Esophagus (tissue), 2 donors: ENCODE results near the gene SLITRK3. TPM values are rescaled to one million over a fixed set of nuclear protein-coding genes. Genes with fewer than 3 reads are reported as not detected.

Source experiments
- H3K27ac ChIP-seq, 2 donors: one replicate each; pipeline ENCODE4 v1.5.1; 2013; ENCODE audit warnings: low read depth in 2 of 2, mild to moderate bottlenecking in 2 of 2, inconsistent platforms in 1 of 2, low read length in 1 of 2, moderate library complexity in 1 of 2
- H3K27me3 ChIP-seq, 2 donors: one replicate each; pipeline ENCODE4 v1.6.1; 2013; ENCODE audit warnings: low read length in 2 of 2, control low read depth in 1 of 2, mild to moderate bottlenecking in 1 of 2; ENCODE audit not compliant: insufficient read depth in 2 of 2, control insufficient read depth in 1 of 2
- H3K36me3 ChIP-seq, 2 donors: one replicate each; pipeline ENCODE4 v1.6.1; 2013; ENCODE audit warnings: low read length in 1 of 2; ENCODE audit not compliant: control insufficient read depth in 2 of 2, insufficient read depth in 2 of 2
- H3K4me1 ChIP-seq, 2 donors: one replicate each; pipeline ENCODE4 v1.6.1; 2013; ENCODE audit warnings: low read length in 1 of 2; ENCODE audit not compliant: control insufficient read depth in 2 of 2, insufficient read depth in 2 of 2
- H3K4me3 ChIP-seq, 2 donors: one replicate each; pipeline ENCODE4 v1.5.1; 2013; ENCODE audit warnings: low read length in 2 of 2, mild to moderate bottlenecking in 2 of 2, low read depth in 1 of 2, moderate library complexity in 1 of 2
- H3K9me3 ChIP-seq, 2 donors: one replicate each; pipeline ENCODE4 v1.6.1; 2013; ENCODE audit warnings: mild to moderate bottlenecking in 2 of 2, low read depth in 1 of 2, low read length in 1 of 2, moderate library complexity in 1 of 2; ENCODE audit not compliant: control insufficient read depth in 2 of 2, insufficient read depth in 1 of 2
- WGBS, 2 donors: extraction: QIAGEN DNeasy Blood & Tissue Kit; methylation state at CpG; one replicate each; pipeline ENCODE4 v1.1.7; 2013; 5-methylcytosine and 5-hydroxymethylcytosine counted together
- polyA plus RNA-seq, 2 donors: library from polyadenylated mRNA; stranded (reverse); fragments of 200-250 nt; gene quantifications; one replicate each; pipeline ENCODE4 v1.2.3, GENCODE V29; 2013
- donor health status: healthy with polysubstance abuse.
- donor health status: Bipolar disorder and iron deficiency.

Gene SLITRK3
- polyA plus RNA-seq, 2 donors = 0.14 to 0.94 TPM

DNA sequence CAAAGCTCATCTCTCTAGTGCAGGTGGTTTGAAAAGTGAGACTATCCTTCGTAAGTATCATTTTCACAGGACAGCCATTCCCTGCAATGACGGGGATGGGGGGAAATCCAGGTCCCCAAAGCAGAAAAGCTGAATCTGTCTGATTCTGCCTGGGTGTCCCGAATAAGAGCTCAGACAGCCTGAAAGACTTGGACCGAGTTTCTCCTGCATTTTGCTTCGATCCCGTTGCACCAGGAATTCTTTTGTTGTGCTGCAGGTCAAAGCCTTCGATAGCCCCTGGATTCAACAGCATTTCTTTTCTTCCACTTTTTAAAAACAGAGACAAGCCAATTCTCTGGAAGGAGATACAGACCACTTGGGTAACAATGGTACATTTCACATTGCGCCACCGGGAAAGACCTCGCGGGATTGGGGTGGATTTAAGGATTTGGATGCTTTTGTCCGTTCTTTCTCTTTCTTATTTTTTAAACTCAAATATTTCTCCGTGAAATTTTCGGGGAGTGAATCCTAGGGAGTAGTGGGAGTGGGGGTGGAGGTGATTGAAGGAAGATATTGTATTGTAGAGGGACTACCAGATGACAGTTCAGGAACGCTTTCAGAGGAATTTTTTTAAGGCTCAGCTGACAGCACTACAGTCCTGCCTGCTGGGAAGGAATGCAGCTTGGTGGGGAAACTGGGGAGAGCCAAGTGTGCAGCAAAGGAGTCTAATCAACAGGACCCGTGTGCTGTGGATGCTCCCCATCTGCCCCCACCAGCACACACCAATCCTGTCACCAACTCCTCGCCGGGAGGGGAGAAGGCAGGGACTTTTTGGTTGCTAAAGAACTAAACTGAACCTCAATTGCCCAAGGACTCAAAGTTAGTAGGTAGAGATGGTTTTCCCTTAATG, 2.6 kb downstream of the SLITRK3 start:
- Histone ChIP-seq H3K36me3 (no peaks in the 10 kb centered on the region), H3K9me3 (no peaks in the 10 kb centered on the region), H3K27ac (no peak overlapping the region), H3K27me3 (peaks cover 0 to 16% of the 10 kb centered on the region in 2 donors), H3K4me1 (peaks cover 3% of the 10 kb centered on the region in 2 donors), H3K4me3 (peak overlapping the region in 1 of 2 donors; percentile 56)
- WGBS, 2 donors = 4 to 8% methylated on average over 18 of the region's 18 CpGs

DNA sequence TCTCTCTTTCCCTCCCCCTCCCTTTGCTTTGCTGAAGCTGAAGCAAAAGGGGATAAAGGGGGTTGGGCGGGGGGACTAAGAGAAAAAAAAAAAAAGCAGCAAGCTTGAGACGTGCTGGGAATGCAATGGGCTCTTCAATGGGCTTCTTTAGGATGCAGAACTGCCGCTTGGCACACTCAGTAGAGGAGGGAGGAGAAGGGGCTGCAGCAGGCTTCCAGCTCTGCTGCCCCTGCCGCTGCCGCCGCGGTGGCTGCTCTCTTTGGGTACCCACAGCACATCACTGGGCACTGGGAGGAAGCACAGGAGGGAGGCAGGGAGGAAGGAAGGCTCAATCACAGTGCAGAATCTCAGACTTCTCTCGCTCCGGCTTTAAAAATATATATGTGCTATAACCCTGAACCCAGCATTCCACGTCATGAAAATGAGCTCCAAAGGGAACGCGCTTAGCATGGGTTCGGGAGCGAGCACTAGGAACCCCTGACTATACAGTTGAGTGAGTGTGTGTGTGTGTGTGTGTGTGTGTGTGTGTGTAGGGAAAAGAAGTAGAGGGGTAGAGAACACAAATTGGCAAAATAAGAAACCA, 3.5 kb downstream of the SLITRK3 start:
- H3K4me1 ChIP-seq = peaks cover 3% of the 10 kb centered on the region in 2 donors
- H3K27ac ChIP-seq = peak overlapping the region in 1 of 2 donors; percentile 11
- no peak overlapping the region for H3K4me3 ChIP-seq
- WGBS, 2 donors = 6 to 9% methylated on average over 14 of the region's 14 CpGs
- H3K9me3 ChIP-seq = no peaks in the 10 kb centered on the region
- H3K27me3 ChIP-seq = peaks cover 0 to 16% of the 10 kb centered on the region in 2 donors
- H3K36me3 ChIP-seq = no peaks in the 10 kb centered on the region

DNA sequence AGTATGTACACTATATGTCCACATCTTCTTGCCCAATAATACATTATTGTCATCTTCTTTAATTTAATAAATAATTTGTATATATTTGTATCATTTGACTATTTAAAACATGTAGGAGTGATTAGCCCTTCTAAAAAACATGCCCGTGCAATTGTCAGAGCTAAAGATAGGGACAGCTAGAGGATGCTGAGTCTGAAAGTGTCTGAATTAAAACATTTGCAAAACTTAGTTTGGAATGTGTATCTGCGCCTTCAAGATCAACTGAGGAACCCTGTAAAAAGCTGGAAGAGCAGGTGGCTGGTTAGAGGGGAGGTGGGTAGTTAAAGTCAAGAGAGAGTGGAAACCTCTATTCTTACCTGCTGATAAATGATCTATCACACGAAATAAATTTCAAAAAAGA, 4.7 kb downstream of the SLITRK3 start:
- Histone ChIP-seq H3K27me3 (peaks cover 0 to 10% of the 10 kb centered on the region in 2 donors), H3K4me3 (no peak overlapping the region), H3K36me3 (no peaks in the 10 kb centered on the region), H3K9me3 (no peaks in the 10 kb centered on the region), H3K27ac (no peak overlapping the region), H3K4me1 (peaks cover 1 to 3% of the 10 kb centered on the region in 2 donors)
- 57 to 58% methylated on average over 3 of the region's 3 CpGs for WGBS, 2 donors

DNA sequence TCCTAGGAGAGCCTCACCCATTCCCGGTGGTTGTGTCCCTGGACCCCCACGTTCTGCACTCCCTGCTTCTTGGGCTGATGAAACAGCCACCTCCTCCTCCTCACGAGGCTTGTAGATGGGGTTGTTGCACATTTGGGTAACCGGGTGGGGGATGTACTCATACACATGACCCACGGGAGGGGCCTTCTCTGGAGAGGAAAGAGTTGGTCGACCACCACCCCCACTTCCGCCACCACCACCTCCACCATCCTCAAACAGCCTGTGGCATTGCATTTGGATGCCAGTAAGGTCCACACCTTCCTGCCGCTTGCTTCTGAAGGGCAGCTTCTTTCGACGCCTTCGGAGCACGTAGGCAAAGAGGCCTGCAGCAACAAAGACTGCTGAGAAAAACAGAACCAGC, 7.7 kb downstream of the SLITRK3 start:
- Histone ChIP-seq H3K27ac (no peak overlapping the region), H3K4me1 (no peaks in the 10 kb centered on the region), H3K9me3 (no peaks in the 10 kb centered on the region), H3K36me3 (no peaks in the 10 kb centered on the region), H3K27me3 (no peaks in the 10 kb centered on the region), H3K4me3 (no peak overlapping the region)
- WGBS, 2 donors = 87% methylated on average over 12 of the region's 12 CpGs

DNA sequence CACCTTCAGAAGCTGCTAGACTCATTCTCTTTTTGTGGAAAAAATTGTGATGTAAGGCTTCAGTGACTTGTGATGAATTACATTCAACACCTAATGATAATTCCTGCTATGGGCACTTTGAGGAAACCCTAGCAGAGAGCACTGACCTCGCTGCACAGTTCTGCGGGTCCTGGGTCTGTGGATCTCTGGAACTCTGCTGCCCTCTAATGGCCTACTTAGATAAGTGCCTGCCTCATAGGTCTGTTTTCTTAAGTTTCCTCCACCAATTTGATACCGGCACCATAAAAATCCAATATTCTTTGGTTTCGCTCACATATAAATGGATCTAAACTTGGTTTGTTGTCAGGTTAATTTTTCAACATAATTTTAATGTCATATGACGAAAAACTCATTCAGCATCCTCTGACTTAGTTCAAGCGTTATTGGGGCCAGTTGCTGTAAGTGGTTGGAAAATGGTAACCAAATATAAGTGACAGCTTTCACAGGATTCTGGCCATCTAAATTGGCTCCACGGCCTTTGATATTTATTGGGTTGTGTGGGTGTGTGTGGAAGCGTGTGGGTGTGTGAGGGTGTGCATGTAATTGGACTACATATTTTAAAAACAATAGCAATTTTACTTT, 10.4 kb downstream of the SLITRK3 start:
- Histone ChIP-seq H3K4me1 (no peaks in the 10 kb centered on the region), H3K4me3 (no peak overlapping the region), H3K27ac (no peak overlapping the region), H3K27me3 (no peaks in the 10 kb centered on the region), H3K9me3 (no peaks in the 10 kb centered on the region), H3K36me3 (no peaks in the 10 kb centered on the region)
- 19 to 22% methylated on average over 8 of the region's 8 CpGs for WGBS, 2 donors

DNA sequence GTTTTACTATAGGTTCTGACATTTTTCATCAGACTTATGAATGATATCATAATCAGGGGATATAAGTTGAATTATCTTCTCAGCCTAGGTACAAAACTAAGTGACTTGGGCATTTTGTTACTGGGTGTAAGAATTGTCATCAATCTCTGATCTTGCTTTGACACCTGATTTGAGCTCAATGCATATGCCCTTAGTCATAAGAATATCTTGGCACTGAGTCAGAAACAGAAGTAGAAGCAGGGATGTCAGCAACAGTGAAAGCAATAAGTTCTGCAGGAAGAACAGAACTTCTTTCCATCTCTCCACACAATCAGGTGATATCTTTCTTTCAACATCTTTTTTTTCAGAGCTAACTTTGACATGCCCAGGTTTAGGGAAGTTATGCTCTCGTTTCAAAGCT, 14.6 kb downstream of the SLITRK3 start:
- Histone ChIP-seq H3K4me3 (no peak overlapping the region), H3K4me1 (no peaks in the 10 kb centered on the region)
- 52 to 63% methylated on average over 1 of the region's 1 CpG for WGBS, 2 donors

DNA sequence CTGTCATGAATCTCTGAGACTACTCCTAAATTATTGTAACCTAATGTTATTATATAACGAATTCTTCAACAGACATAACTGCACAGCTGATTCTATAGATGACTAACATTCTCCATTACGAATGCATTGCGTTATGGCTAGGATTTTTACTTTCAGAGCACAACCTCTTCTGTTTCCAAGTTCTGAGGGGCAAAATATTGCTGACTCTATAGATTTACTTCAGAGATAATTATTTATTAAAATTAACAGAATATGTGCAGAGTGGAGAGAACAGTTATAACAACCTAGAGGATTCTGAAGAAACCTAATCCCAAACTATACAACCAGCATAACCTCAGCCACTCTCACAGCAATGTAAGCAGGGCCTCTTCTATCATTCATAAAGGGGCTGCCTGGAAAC, 25.9 kb downstream of the SLITRK3 start:
- Histone ChIP-seq H3K4me3 (no peak overlapping the region), H3K4me1 (no peaks in the 10 kb centered on the region)

More for the DNA sequence above, 14.6 kb downstream of the SLITRK3 start:
- Histone ChIP-seq H3K9me3 (no peaks in the 10 kb centered on the region), H3K27me3 (no peaks in the 10 kb centered on the region), H3K27ac (no peak overlapping the region), H3K36me3 (no peaks in the 10 kb centered on the region)

DNA sequence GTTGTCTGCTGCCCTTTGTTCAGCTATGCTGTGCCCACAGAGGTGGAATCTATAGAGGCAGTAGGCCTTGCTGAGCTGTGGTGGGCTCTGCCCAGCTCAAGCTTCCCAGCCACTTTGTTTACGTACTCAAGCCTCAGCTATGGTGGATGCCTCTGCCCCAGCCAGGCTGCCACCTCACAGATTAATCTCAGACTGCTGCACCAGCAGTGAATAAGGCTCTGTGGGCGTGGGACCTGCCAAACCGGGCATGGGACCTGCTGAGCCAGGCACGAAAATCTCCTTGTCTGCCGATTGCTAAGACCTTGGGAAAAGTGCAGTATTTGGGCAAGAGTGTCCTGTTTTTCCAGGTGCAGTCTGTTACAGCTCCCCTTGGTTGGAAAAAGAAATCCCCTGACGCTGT, 26.8 kb downstream of the SLITRK3 start:
- no peaks in the 10 kb centered on the region for H3K4me1 ChIP-seq
- H3K27me3 ChIP-seq = no peaks in the 10 kb centered on the region
- 82 to 86% methylated on average over 6 of the region's 6 CpGs for WGBS, 2 donors
- no peak overlapping the region for H3K27ac ChIP-seq
- H3K36me3 ChIP-seq = no peaks in the 10 kb centered on the region
- H3K4me3 ChIP-seq = no peak overlapping the region
- peaks cover 0 to 3% of the 10 kb centered on the region in 2 donors for H3K9me3 ChIP-seq

More for the DNA sequence above, 25.9 kb downstream of the SLITRK3 start:
- no peak overlapping the region for H3K27ac ChIP-seq
- peaks cover 0 to 3% of the 10 kb centered on the region in 2 donors for H3K9me3 ChIP-seq
- 85 to 89% methylated on average over 3 of the region's 3 CpGs for WGBS, 2 donors
- no peaks in the 10 kb centered on the region for H3K27me3 ChIP-seq
- no peaks in the 10 kb centered on the region for H3K36me3 ChIP-seq

DNA sequence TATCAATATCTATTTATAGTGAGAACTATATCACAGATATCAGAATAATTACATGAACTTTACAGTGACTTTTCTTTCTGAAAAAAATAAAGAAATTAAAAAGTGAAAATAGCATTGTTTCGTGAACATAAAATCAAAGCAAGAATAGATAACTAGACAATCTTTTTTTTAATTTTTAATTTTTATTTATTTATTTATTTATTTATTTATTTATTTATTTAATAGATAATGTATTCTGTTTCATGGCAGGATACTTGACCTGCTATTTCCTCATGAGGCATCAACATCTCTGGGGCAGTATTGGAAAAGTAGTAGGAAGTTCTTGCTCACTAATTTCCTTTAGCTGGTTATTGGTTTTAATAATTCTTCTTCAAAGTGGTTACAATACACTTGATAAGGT, 33.3 kb downstream of the SLITRK3 start:
- Histone ChIP-seq H3K4me1 (no peaks in the 10 kb centered on the region), H3K4me3 (no peak overlapping the region), H3K9me3 (no peaks in the 10 kb centered on the region), H3K36me3 (no peaks in the 10 kb centered on the region), H3K27ac (no peak overlapping the region), H3K27me3 (no peaks in the 10 kb centered on the region)
- 45 to 92% methylated on average over 1 of the region's 1 CpG for WGBS, 2 donors
